Activated CD4-positive, alpha-beta T cell treated with anti-CD3 and anti-CD28 coated beads, Interleukin-2, amount 10 ng/mL, durations not matched to agents 7 days and 5 days (primary cell): Measurements from ENCODE around the gene MYO5A. TPM values are rescaled to one million over a fixed set of nuclear protein-coding genes. Genes with fewer than 3 reads are reported as not detected.
A peak's percentile ranks its signal among the peaks of the same experiment; 100 is the strongest.

Source experiments
- CTCF ChIA-PET: fragments of 350-600 bp; sonication (Branson Sonifier 250); formaldehyde crosslinking; loops from one replicate; lab custom pipeline; 2021; ENCODE audit warnings: antibody characterized with exemption; lab: Charles Lee
- POLR2A ChIA-PET: fragments of 350-600 bp; sonication (Branson Sonifier 250); formaldehyde crosslinking; loops from one replicate; lab custom pipeline; 2021; ENCODE audit warnings: antibody characterized with exemption; lab: Charles Lee
- DNase-seq: peaks from one replicate; pipeline ENCODE4 v3.0.0-alpha.2; 2020
- H3K27ac Mint-ChIP-seq: one replicate; pipeline ENCODE4 v1.8.0; 2021; ENCODE audit warnings: mild to moderate bottlenecking, moderate library complexity, mixed read lengths
- H3K27me3 Mint-ChIP-seq: one replicate; pipeline ENCODE4 v1.8.0; 2021; ENCODE audit warnings: mixed read lengths
- H3K36me3 Mint-ChIP-seq: one replicate; pipeline ENCODE4 v1.8.0; 2021; ENCODE audit warnings: low read depth, mixed read lengths
- H3K4me1 Mint-ChIP-seq: one replicate; pipeline ENCODE4 v1.8.0; 2021; ENCODE audit warnings: mixed read lengths
- H3K4me3 Mint-ChIP-seq: one replicate; pipeline ENCODE4 v1.8.0; 2021; ENCODE audit warnings: mild to moderate bottlenecking, moderate library complexity, mixed read lengths
- H3K9me3 Mint-ChIP-seq: one replicate; pipeline ENCODE4 v1.8.0; 2021; ENCODE audit warnings: mixed read lengths
- total RNA-seq, 2 experiments: library from RNA; stranded (reverse); gene quantifications; one replicate each; pipeline ENCODE4 v1.2.3, GENCODE V29; 2021

MYO5A gene
- total RNA-seq, 2 experiments from 2014 or later: 34.0 to 34.5 TPM

DNA sequence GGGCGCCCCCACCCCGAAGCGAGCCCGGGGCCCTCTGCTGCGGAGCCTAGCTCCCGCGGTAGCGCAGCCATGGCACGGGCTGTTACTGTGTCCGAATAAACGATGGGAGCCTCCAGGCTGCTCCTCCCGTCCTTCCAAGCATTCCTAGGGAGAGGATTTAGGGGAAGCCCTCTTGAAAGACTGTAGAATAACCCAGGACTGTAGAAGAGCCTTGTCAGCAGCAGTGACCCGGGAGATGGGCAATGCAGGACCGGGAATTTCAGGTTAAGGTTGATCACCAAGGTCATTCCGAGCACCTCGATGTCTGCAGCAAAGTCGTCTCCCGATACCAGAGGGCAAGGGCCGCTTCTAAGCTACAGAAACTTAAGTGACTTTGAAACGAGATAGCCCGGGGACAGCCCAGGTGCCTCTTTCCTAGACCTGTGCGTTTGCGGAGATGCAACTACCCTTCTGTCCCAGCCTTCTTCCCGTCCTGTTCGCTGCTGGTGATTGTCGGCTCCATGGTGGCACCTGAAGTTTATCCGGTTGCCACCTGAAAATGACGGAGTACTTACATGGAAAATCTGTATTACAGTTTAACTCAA is 753 bp upstream of the MYO5A start:
- POLR2A ChIA-PET: no interaction called here
- H3K4me3 Mint-ChIP-seq: peak overlapping the region; percentile 65
- CTCF ChIA-PET: interaction anchor here (1.7 kb wide), 1 partner anchor 10 kb away, joined by 5 read pairs; no protein-coding TSS in a partner anchor
- peaks cover 11% of the 10 kb centered on the region for H3K27me3 Mint-ChIP-seq
- peaks cover 23% of the 10 kb centered on the region for H3K4me1 Mint-ChIP-seq
- DNase-seq: peak; percentile 12
- H3K9me3 Mint-ChIP-seq: no peaks in the 10 kb centered on the region
- H3K36me3 Mint-ChIP-seq: peaks cover 2% of the 10 kb centered on the region
- peak overlapping the region; percentile 79 for H3K27ac Mint-ChIP-seq

DNA sequence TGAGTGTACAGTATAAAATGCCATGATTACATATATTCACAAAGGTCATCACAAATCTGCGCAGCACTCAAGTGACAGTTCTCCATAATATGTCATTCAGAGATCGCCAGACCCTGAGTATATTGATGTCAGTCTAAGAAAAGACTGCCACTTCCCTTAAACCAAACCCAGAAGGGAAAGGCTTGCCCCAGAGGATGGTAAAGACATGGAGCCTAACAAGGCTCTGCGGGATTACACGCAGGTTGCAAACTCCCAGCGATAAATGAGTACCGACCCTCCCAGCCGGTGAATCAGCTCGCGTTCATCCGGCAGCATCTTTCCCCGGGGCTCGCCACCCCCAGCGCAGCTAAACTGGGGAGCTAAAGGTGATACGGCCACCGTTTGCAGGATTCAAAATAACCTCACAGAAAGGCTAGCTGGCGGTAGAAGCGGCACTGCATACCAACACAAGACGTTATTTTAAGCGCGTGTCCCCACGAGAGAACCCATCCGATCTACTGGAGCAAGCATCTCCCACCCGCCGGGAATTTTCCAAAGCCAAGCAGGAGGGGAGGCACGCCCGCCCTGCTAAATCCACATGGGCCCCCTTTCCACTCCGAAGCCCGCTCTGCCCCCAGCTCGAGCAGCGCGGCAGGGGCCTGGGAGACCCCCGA is 643 bp downstream of the MYO5A start:
- DNase-seq: peak; percentile 40
- Mint-ChIP-seq H3K36me3 (peaks cover 2% of the 10 kb centered on the region), H3K4me1 (peaks cover 22% of the 10 kb centered on the region), H3K27ac (peak overlapping the region; percentile 90), H3K27me3 (peaks cover 8% of the 10 kb centered on the region), H3K9me3 (no peaks in the 10 kb centered on the region), H3K4me3 (peak overlapping the region; percentile 95)
- CTCF ChIA-PET: interaction anchor here (0.5 to 1.7 kb wide), 3 partner anchors 9 to 148 kb away, joined by 3 to 5 read pairs (median 4); no protein-coding TSS in a partner anchor
- POLR2A ChIA-PET: no interaction called here

- Mint-ChIP-seq H3K4me1 (peaks cover 22% of the 10 kb centered on the region), H3K27ac (peak overlapping the region; percentile 90), H3K9me3 (no peaks in the 10 kb centered on the region), H3K4me3 (peak overlapping the region; percentile 95), H3K36me3 (peaks cover 2% of the 10 kb centered on the region), H3K27me3 (peaks cover 6% of the 10 kb centered on the region)
- CTCF ChIA-PET: interaction anchor here (1.1 to 1.4 kb wide), 2 partner anchors 12 to 24 kb away, joined by 4 read pairs; no protein-coding TSS in a partner anchor
- POLR2A ChIA-PET: no interaction called here
- no peak for DNase-seq
Measured at GRCh38 chr15:52527196-52527910, 1.3 kb downstream of the MYO5A start.

DNA sequence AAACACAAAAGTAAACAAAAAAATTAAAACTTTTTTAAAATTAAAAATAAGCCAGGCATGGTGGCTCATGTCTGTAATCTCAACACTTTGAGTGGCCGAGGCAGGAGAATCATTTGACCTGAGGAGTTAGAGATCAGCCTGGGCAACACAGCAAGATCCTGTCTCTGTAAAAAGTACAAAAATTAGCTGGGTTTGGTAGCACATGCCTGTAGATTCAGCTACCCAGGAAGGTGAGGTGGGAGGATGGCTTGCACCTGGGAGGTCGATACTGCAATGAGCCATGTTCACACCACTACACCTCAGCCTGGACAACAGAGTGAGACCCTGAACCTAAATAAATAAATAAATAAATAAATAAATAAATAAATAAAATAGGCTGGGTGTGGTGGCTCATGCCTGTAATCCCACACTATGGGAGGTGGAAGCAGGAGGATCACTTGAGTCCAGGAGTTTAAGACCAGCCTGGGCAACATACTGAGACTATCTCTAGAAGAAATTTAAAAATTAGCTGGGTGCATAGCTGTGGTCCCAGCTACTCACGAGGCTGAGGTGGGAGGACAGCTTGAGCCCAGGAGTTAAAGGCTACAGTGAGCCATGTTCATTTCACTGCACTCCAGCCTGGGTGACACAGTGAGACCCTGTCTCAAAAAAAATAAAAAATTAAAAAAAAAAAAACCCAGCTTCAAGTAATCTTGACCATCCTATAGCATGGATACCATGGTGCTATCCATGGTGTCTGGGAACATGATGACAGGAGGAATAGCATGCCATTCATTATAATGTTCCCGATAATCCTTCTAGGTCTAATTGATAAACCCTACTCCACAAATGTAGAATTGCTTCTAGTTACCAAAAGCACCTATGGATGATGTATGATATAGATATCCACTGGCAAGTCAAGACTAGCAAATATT is 4.2 kb downstream of the MYO5A start:
- ChIA-PET CTCF (interaction anchor here (0.9 kb wide), 1 partner anchor 68 kb away, joined by 3 read pairs; no protein-coding TSS in a partner anchor), POLR2A (interaction anchor here (0.7 to 1.2 kb wide), 2 partner anchors 15 to 21 kb away, joined by 3 read pairs; no protein-coding TSS in a partner anchor)
- Mint-ChIP-seq H3K27me3 (no peaks in the 10 kb centered on the region), H3K36me3 (peaks cover 2% of the 10 kb centered on the region), H3K4me3 (no peak overlapping the region), H3K9me3 (no peaks in the 10 kb centered on the region), H3K4me1 (peaks cover 15% of the 10 kb centered on the region), H3K27ac (no peak overlapping the region)
- no peak for DNase-seq

DNA sequence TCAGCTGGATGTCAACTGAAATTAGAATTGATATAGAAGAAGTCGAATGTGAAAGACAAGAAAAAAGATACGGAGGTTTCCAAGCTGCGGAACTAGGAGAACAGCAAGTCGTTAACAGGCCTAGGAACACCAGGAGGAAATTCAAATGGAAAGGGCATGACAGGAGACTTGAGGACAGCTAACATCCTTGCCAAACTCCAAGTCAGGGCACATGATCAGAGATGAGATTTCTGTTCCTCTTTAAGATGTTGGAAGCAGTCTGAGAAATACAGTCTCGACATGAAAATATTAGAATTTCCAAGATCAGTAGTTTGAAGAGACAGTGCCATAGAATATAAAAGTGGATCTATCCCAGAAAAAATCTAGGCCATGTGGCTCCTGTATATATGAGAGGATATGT is 5.0 kb downstream of the MYO5A start:
- Mint-ChIP-seq H3K9me3 (no peaks in the 10 kb centered on the region), H3K36me3 (peaks cover 2% of the 10 kb centered on the region), H3K4me1 (peaks cover 19% of the 10 kb centered on the region), H3K27ac (no peak overlapping the region), H3K27me3 (no peaks in the 10 kb centered on the region), H3K4me3 (no peak overlapping the region)
- ChIA-PET POLR2A (interaction anchor here (1.2 kb wide), 1 partner anchor 14 kb away, joined by 3 read pairs; no protein-coding TSS in a partner anchor), CTCF (interaction anchor here (0.9 kb wide), 1 partner anchor 69 kb away, joined by 3 read pairs; no protein-coding TSS in a partner anchor)
- no peak for DNase-seq

DNA sequence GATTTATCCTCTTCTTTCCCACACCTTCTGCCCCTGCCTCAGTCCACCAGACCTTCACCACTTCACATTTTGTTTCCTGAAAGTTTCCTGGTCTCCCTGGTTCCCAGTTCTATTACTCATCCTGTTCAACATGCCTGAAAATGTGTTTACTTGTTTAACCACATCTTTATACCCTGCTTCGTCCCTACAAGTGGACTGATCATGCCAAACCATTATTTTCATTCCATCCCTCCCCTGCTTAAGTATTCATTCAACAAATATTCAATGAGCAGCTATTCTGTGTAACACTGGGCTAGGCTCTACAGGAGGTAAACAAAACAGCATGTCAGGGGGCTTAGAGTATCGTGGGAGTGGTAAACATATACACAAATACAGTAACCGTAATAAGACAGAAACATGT is 5.5 kb downstream of the MYO5A start:
- Mint-ChIP-seq H3K4me1 (peaks cover 22% of the 10 kb centered on the region), H3K27me3 (no peaks in the 10 kb centered on the region), H3K27ac (no peak overlapping the region), H3K9me3 (no peaks in the 10 kb centered on the region), H3K4me3 (no peak overlapping the region), H3K36me3 (peaks cover 2% of the 10 kb centered on the region)
- ChIA-PET CTCF (interaction anchor here (0.6 to 1.1 kb wide), 2 partner anchors 23 to 159 kb away, joined by 3 to 4 read pairs; no protein-coding TSS in a partner anchor), POLR2A (interaction anchor here (1.2 kb wide), 1 partner anchor 13 kb away, joined by 3 read pairs; no protein-coding TSS in a partner anchor)
- no peak for DNase-seq

GRCh38 chr15:52521682-52522081 is 7.0 kb downstream of the MYO5A start:
- Mint-ChIP-seq H3K36me3 (no peaks in the 10 kb centered on the region), H3K4me3 (no peak overlapping the region), H3K27me3 (no peaks in the 10 kb centered on the region), H3K27ac (no peak overlapping the region), H3K9me3 (no peaks in the 10 kb centered on the region), H3K4me1 (peaks cover 8% of the 10 kb centered on the region)
- POLR2A ChIA-PET: no interaction called here
- CTCF ChIA-PET: no interaction called here
- no peak for DNase-seq

- CTCF ChIA-PET: interaction anchor here (0.7 to 1.2 kb wide), 2 partner anchors 216 to 312 kb away, joined by 3 to 4 read pairs; no protein-coding TSS in a partner anchor
- Mint-ChIP-seq H3K4me1 (peaks cover 7% of the 10 kb centered on the region), H3K9me3 (no peaks in the 10 kb centered on the region), H3K27ac (no peak overlapping the region), H3K27me3 (no peaks in the 10 kb centered on the region), H3K36me3 (no peaks in the 10 kb centered on the region), H3K4me3 (no peak overlapping the region)
- DNase-seq: no peak
- POLR2A ChIA-PET: no interaction called here
Measured at GRCh38 chr15:52520421-52520820, 8.3 kb downstream of the MYO5A start.

DNA sequence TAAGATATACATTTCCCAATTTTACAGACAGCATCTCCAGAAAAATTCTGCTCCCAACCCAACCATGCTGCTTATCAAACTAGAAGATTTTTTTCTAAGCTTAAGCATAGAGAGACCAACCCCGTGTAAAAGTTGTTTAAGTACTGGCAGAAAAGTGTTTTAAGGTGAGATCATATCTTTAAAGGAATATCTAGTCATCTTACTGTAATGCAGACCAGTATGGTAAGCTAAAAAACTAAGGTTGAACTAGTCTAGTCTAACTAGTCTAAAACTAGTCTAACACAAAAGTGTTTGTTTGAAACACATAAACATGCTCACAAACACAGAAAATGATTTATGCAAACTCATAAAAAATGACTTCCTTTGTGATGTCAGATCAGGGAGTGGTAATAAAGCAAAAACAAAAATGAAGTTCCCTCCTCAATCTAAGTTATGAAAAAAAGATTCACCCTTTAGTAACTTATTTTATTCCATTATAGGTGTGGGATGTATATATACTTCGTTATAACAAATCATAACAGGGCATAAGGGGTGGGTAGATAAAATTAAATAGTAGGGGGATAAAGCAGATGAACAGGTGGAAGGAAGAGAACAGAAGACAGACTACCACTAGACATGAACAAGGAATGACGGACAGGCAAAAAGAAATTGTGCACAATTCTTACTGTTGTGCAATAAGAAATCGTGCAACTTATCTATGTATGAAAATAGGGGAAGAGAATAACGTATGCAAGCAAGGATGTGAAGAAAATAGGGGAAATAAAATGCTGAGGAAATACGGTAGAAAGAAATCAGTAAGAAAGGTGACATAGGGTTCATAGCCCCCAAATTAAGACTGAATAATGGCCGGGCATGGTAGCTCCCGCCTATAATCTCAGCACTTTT is 10.0 kb downstream of the MYO5A start:
- Mint-ChIP-seq H3K27ac (no peak overlapping the region), H3K27me3 (no peaks in the 10 kb centered on the region), H3K4me3 (no peak overlapping the region), H3K9me3 (no peaks in the 10 kb centered on the region), H3K4me1 (peaks cover 7% of the 10 kb centered on the region), H3K36me3 (no peaks in the 10 kb centered on the region)
- CTCF ChIA-PET: interaction anchor here (0.7 to 1.3 kb wide), 3 partner anchors 10 to 511 kb away, joined by 3 to 5 read pairs (median 3); partner anchors contain the start of gene MYO5A
- POLR2A ChIA-PET: interaction anchor here (0.6 to 0.7 kb wide), 2 partner anchors 21 to 130 kb away, joined by 3 to 5 read pairs; no protein-coding TSS in a partner anchor
- no peak for DNase-seq

DNA sequence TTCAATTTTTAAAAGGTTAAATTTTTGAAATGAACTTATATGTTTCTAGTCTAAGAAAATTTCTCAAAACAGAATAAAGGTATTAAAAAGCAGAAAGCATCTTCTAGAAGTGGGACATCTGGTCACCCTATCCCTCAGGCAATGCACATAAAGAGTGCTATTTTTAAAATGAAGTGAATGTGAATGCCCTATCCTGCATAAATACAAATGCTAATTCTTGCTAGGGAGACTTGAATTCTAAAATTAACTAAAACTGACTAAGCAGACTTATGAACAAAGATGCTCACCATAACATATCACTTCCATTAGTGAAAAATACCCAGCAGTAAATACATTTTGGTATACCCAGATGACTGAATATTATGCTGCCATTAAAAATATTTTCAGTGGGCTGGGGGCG is 11.7 kb downstream of the MYO5A start:
- Mint-ChIP-seq H3K36me3 (no peaks in the 10 kb centered on the region), H3K27me3 (no peaks in the 10 kb centered on the region), H3K9me3 (no peaks in the 10 kb centered on the region), H3K4me3 (no peak overlapping the region), H3K27ac (no peak overlapping the region), H3K4me1 (peaks cover 7% of the 10 kb centered on the region)
- CTCF ChIA-PET: no interaction called here
- DNase-seq: no peak
- POLR2A ChIA-PET: no interaction called here

DNA sequence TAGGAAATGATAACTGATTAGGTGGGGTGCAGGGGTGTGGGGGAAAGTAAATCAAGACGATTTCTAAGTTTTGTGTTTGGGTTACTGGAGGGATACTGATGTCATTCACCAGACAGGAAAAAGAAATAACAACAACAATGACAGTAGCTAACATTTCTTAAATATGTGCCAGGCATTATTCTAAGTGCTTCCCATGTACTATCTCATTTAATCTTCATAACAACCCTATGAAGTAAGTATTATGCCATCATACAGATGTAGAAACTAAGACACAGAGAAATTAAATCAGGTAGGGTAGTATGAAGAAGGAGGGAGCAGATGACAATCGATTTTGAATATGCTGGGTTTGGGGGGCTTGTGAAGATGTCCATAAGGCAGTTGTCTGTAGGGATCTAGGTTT is 13.3 kb downstream of the MYO5A start:
- peaks cover 7% of the 10 kb centered on the region for H3K4me1 Mint-ChIP-seq
- no peak for DNase-seq
- no peaks in the 10 kb centered on the region for H3K9me3 Mint-ChIP-seq
- POLR2A ChIA-PET: no interaction called here
- H3K27me3 Mint-ChIP-seq: no peaks in the 10 kb centered on the region
- no peaks in the 10 kb centered on the region for H3K36me3 Mint-ChIP-seq
- CTCF ChIA-PET: interaction anchor here (0.6 to 1.6 kb wide), 3 partner anchors 12 to 117 kb away, joined by 3 to 4 read pairs (median 3); no protein-coding TSS in a partner anchor
- H3K4me3 Mint-ChIP-seq: no peak overlapping the region
- no peak overlapping the region for H3K27ac Mint-ChIP-seq
